ENCODE results near the gene SIAH3. TPM values are rescaled to one million over a fixed set of nuclear protein-coding genes. Genes with fewer than 3 reads are reported as not detected.
A peak's percentile ranks its signal among the peaks of the same experiment; 100 is the strongest.

SIAH3 gene
- total RNA-seq, 1 donor: not detected

GRCh38 chr13:45837111-45837510 is 14.4 kb downstream of the SIAH3 start:
- H4K20me1 ChIP-seq (ENCODE audit: insufficient read depth, low read length): no peaks in the 10 kb centered on the region
- H2AFZ ChIP-seq (ENCODE audit: low read length): no peak overlapping the region
- H3K36me3 ChIP-seq (ENCODE audit: insufficient read depth, low read length): no peaks in the 10 kb centered on the region
- H3K9me3 ChIP-seq (ENCODE audit: low read depth, low read length): no peaks in the 10 kb centered on the region
- no peak overlapping the region for H3K4me3 ChIP-seq (ENCODE audit: insufficient read depth, low read length)
- peaks cover 32% of the 10 kb centered on the region for H3K27me3 ChIP-seq (ENCODE audit: insufficient read depth, low read length)
- H3K4me1 ChIP-seq (ENCODE audit: insufficient read depth, low read length): no peaks in the 10 kb centered on the region
- no peak for DNase-seq (ENCODE audit: insufficient read length, low spot score, missing footprints)
- H3K27ac ChIP-seq (ENCODE audit: low read depth, low read length): no peak overlapping the region
- H3K79me2 ChIP-seq (ENCODE audit: insufficient read depth, low read length): no peaks in the 10 kb centered on the region
- H3K4me2 ChIP-seq (ENCODE audit: insufficient read depth, low read length): no peak overlapping the region
- no peak for TF ChIP-seq CTCF (IDR thresholded peaks at IDR 0.05; ENCODE audit: extremely low read depth, low read depth, low read length)

- Histone ChIP-seq H3K4me3 (ENCODE audit: insufficient read depth, low read length) (no peak overlapping the region), H3K4me1 (ENCODE audit: insufficient read depth, low read length) (no peaks in the 10 kb centered on the region), H2AFZ (ENCODE audit: low read length) (no peak overlapping the region), H3K4me2 (ENCODE audit: insufficient read depth, low read length) (no peak overlapping the region), H3K36me3 (ENCODE audit: insufficient read depth, low read length) (no peaks in the 10 kb centered on the region), H3K9me3 (ENCODE audit: low read depth, low read length) (no peaks in the 10 kb centered on the region), H3K27me3 (ENCODE audit: insufficient read depth, low read length) (peaks cover 20% of the 10 kb centered on the region), H4K20me1 (ENCODE audit: insufficient read depth, low read length) (no peaks in the 10 kb centered on the region), H3K27ac (ENCODE audit: low read depth, low read length) (no peak overlapping the region), H3K79me2 (ENCODE audit: insufficient read depth, low read length) (no peaks in the 10 kb centered on the region)
- no peak for TF ChIP-seq CTCF (IDR thresholded peaks at IDR 0.05; ENCODE audit: extremely low read depth, low read depth, low read length)
- no peak for DNase-seq (ENCODE audit: insufficient read length, low spot score, missing footprints)
Observed at GRCh38 chr13:45834411-45834994, 17.1 kb downstream of the SIAH3 start.

DNA sequence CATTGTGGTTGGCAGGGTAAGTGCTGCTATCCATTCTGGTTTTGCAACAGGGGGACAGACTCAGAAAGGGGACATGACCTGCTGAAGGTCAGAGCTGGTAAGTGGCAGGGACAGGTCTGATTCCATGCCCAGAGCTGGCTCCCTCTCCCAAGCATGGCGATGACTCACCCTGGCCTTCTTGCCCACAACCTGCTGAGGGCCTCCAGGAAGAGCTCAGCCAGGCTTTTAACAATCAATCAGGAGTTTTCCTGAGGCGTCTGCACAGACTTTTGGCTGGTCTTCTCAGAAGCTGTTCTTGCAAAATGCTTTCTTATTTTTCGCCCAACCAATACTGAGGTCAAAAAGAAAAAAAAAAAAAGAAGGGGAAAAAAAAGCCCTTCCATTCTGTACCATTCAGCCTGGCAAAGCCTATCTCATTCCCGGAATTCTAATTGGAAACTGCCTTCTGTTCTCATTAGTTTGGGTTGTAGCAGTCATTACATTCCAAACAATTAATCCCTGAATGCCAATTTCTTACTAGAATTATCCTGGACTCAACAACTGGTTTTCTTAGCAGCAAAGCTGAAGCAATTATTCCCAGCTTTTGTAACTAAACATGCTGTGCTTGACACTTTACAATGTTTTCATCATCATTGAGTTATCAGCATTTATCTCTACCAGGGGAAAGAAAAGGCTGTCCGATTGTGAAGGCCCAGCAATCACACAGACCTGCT is 17.7 kb downstream of the SIAH3 start:
- no peak overlapping the region for H2AFZ ChIP-seq (ENCODE audit: low read length)
- H3K36me3 ChIP-seq (ENCODE audit: insufficient read depth, low read length): no peaks in the 10 kb centered on the region
- no peak overlapping the region for H3K4me2 ChIP-seq (ENCODE audit: insufficient read depth, low read length)
- no peaks in the 10 kb centered on the region for H3K79me2 ChIP-seq (ENCODE audit: insufficient read depth, low read length)
- no peak for TF ChIP-seq CTCF (IDR thresholded peaks at IDR 0.05; ENCODE audit: extremely low read depth, low read depth, low read length)
- no peaks in the 10 kb centered on the region for H4K20me1 ChIP-seq (ENCODE audit: insufficient read depth, low read length)
- H3K4me1 ChIP-seq (ENCODE audit: insufficient read depth, low read length): no peaks in the 10 kb centered on the region
- DNase-seq (ENCODE audit: insufficient read length, low spot score, missing footprints): peak; percentile 86
- no peak overlapping the region for H3K4me3 ChIP-seq (ENCODE audit: insufficient read depth, low read length)
- H3K27me3 ChIP-seq (ENCODE audit: insufficient read depth, low read length): peaks cover 15% of the 10 kb centered on the region
- no peak overlapping the region for H3K27ac ChIP-seq (ENCODE audit: low read depth, low read length)
- H3K9me3 ChIP-seq (ENCODE audit: low read depth, low read length): no peaks in the 10 kb centered on the region

GRCh38 chr13:45833242-45833641 is 18.3 kb downstream of the SIAH3 start:
- Histone ChIP-seq H3K27ac (ENCODE audit: low read depth, low read length) (no peak overlapping the region), H3K4me2 (ENCODE audit: insufficient read depth, low read length) (no peak overlapping the region), H3K4me1 (ENCODE audit: insufficient read depth, low read length) (no peaks in the 10 kb centered on the region), H3K79me2 (ENCODE audit: insufficient read depth, low read length) (no peaks in the 10 kb centered on the region), H3K27me3 (ENCODE audit: insufficient read depth, low read length) (peaks cover 10% of the 10 kb centered on the region), H3K36me3 (ENCODE audit: insufficient read depth, low read length) (no peaks in the 10 kb centered on the region), H2AFZ (ENCODE audit: low read length) (no peak overlapping the region), H3K4me3 (ENCODE audit: insufficient read depth, low read length) (no peak overlapping the region), H4K20me1 (ENCODE audit: insufficient read depth, low read length) (no peaks in the 10 kb centered on the region), H3K9me3 (ENCODE audit: low read depth, low read length) (no peaks in the 10 kb centered on the region)
- no peak for DNase-seq (ENCODE audit: insufficient read length, low spot score, missing footprints)
- TF ChIP-seq CTCF (IDR thresholded peaks at IDR 0.05; ENCODE audit: extremely low read depth, low read depth, low read length): no peak
